Mammary epithelial cell (primary cell): ENCODE results near the gene OGFOD1.

Source experiments
- CTCF ChIP-seq, 2 donors: IDR thresholded peaks in 1 of 2; conservative IDR thresholded peaks in 1 of 2; 2 replicates each; pipeline ENCODE4 v1.5.1; 2011 to 2012; ENCODE audit warnings: inconsistent platforms in 2 of 2, low read length in 2 of 2, mild to moderate bottlenecking in 2 of 2, control low read depth in 1 of 2, low read depth in 1 of 2; ENCODE audit not compliant: insufficient read depth in 1 of 2; ENCODE audit errors: extremely low read depth in 1 of 2
- EZH2 ChIP-seq: IDR thresholded peaks from 2 replicates; pipeline ENCODE4 v1.6.1; 2012; ENCODE audit warnings: low read length, inconsistent platforms, borderline replicate concordance

- TF ChIP-seq CTCF (conservative IDR thresholded peaks at IDR 0.05 in 1 of 2, IDR thresholded peaks at IDR 0.05 in 1 of 2; ENCODE audit: extremely low read depth in 1 of 2, insufficient read depth in 1 of 2, low read depth in 1 of 2, low read length in 2 of 2), result no peak
- TF ChIP-seq EZH2, result no peak
These were observed 31.4 kb upstream of the OGFOD1 start for GRCh38 chr16:56419740-56420548.
